Measurements from ENCODE around the gene HOXD11.
A peak's percentile ranks its signal among the peaks of the same experiment; 100 is the strongest.

Gene HOXD11

GRCh38 chr2:176106581-176107539 lies at the start of gene HOXD11:
Gene HOXD11, plus strand, starts transcription at chr2:176107280. Its CDS starts 76 bp downstream, at chr2:176107356.
- no peak for DNase-seq (ENCODE audit: low read depth in 2 of 2)

- DNase-seq (ENCODE audit: low read depth in 2 of 2), result no peak
Measured at GRCh38 chr2:176063958-176064357, 43.1 kb upstream of the HOXD11 start.

DNA sequence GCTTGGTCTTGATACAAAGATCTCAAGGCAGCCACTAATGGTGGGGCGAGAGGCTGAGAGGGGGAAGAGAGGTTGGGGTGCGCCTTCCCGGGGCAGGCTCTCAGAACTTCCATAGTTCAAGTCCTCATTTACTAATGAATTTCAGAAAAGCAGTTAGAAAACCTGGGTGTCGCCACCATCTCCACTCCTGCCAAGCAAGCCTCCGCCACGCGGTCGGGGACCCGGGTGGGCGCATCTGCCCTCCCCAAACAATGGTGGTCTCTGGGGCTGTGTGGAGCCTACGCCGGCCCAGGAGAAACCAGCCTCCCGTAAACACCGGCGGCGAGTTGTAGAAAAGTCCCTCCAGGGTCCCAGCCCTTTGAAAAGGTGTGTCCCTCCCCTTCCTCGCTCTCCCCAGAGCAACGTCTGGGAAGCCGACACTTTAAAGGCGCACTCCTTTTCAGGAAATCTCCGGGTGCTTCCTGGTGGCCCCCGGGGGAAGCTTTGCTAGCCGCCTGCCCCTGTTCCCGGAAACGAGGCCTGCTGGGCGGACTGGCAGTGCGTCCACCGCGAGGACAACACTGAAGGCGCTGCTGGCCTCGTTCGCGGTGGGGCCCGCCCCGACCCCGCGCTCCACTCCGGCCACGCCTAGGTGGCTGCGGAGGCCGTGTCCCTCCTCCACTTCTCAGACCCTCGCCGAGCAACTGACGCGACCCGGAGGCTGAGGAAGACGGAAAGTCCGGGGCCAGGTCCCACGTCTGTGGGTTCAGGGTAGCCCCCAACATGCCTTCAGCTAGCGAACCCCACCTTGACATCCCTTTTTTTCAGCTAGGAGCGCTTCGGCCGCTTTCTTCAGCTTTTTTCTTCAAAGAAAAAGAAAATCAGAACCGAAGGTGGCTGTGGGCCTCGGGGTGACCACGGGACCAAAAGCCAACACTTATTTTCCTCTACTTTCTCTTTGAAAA lies 40.2 kb upstream of the HOXD11 start:
- DNase-seq (ENCODE audit: low read depth in 2 of 2), result no peak

DNA sequence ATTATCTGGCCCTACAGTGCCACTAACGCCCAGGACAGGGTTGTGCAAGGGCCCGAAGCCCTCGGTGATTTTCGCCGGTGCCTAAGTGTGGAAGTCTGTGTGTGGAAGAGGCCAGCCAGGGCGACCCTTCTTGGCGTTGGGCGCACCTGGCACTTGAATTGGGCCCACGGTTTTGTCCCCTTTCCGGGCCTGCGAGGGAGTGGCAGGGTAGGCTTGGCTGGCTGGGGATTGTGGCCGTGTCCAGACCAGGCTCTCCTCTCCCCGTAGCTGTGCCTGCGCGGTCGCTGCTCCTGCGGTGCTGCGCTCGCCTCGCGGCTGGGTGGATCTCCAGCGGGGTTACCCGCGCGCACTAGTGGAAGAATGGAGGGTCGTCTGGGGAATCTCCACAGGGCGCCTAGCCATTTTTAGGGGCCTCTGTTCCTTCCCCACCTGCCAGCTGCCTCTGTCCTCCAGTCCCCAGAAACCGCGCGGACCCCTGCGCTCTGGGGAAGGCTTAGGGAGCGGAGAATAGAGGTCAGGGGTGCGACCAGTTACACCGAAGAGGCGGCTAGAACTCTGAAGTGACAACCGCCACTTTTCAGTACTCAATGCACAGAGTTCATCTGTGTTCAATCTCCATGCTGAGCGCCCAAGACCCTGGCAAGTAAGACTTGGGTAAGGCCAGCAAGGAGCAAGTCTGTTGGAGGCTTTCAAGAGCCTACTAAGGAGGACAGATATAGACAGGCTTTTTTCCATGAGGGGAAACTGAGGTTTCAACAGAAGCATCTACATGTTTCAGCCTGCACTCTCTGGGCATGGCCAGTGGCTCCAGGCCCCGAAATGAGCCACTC lies 39.3 kb upstream of the HOXD11 start:
- no peak for DNase-seq (ENCODE audit: low read depth in 2 of 2)

DNA sequence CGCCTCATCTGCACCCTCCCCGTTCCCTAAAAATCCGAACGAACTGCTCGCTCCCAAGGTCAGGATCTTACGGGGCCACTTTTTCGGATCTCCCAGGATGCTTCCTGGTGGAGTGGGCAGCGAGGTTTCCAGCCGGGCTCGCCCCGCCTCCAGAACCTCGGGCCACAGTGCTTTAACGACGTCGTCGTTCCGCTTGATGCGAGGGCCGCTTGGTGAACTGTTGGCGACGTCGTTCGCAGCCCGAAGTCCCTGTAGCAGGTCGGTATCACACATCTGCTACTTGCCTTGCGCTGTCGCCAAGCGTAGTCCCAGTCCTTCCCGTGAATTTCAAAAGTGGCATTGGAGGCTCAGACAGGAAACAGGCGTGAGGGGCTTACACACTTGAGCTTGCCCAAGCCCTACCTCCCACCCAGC lies 38.7 kb upstream of the HOXD11 start:
- DNase-seq (ENCODE audit: low read depth in 2 of 2), result no peak

- DNase-seq (ENCODE audit: low read depth in 2 of 2), result no peak
Measured at GRCh38 chr2:176071330-176072291, 35.5 kb upstream of the HOXD11 start.

- no peak for DNase-seq (ENCODE audit: low read depth in 2 of 2)
Measured at GRCh38 chr2:176072292-176072669, 34.8 kb upstream of the HOXD11 start.

GRCh38 chr2:176072951-176073904 lies 33.9 kb upstream of the HOXD11 start:
- no peak for DNase-seq (ENCODE audit: low read depth in 2 of 2)

GRCh38 chr2:176074919-176075425 lies 32.1 kb upstream of the HOXD11 start:
- DNase-seq (ENCODE audit: low read depth in 2 of 2), result no peak

- DNase-seq (ENCODE audit: low read depth in 2 of 2), result no peak
Measured at GRCh38 chr2:176075481-176075880, 31.6 kb upstream of the HOXD11 start.

GRCh38 chr2:176076063-176076462 lies 31.0 kb upstream of the HOXD11 start:
- no peak for DNase-seq (ENCODE audit: low read depth in 2 of 2)

DNA sequence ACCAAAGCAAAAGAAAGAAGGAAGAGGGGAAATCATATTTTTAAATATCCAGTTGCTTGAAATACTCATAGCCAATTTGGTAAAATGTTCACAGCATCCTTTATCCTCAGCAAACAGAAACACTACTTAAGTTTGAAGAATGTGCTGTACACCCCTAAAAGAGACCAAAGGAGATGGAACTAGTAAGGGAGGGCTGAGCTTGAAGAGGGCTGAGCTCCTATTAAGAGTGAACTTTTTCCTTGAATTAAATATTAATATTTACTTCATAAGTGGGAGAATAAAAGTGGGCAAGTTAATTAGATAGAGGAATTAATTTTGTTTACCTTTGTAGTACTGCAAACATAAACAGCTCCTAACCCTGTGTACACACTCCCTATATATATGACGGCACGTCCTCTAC lies 30.3 kb upstream of the HOXD11 start:
- DNase-seq (ENCODE audit: low read depth in 2 of 2), result no peak

DNA sequence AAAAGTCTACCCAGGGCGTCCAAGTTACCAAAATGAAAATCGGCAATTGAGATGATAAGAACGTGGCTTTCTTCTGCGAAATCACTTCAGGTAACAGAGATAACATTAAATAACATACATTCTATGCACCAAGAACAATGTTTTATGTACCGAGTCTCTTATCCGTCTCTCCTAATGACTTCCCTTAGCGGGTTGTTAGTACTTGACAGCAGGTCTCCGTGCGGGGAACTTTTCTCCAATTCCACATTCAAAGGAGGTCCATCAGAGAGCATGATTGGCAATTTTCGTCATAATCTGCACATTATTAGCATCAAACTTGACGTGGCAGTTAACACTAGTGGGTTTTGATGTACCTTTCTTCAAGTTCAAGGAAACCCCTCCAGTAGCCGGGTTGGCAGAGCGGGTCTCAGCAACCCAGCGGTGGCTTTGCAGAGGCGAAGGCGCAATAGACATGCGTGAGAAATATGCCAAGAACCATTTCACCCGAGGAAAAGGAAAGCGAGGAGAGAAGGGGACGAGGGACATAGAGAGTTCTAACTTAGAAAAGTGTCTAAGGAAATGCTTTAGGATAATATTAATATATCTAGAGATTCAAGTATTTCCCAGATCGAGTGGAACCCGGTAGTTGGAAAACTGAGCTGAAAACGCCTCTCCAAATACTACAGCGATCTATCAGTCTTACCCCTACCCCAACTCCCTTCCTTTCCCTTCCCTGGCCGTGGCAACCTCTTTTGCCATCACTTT lies 28.4 kb upstream of the HOXD11 start:
- DNase-seq (ENCODE audit: low read depth in 2 of 2), result no peak

DNA sequence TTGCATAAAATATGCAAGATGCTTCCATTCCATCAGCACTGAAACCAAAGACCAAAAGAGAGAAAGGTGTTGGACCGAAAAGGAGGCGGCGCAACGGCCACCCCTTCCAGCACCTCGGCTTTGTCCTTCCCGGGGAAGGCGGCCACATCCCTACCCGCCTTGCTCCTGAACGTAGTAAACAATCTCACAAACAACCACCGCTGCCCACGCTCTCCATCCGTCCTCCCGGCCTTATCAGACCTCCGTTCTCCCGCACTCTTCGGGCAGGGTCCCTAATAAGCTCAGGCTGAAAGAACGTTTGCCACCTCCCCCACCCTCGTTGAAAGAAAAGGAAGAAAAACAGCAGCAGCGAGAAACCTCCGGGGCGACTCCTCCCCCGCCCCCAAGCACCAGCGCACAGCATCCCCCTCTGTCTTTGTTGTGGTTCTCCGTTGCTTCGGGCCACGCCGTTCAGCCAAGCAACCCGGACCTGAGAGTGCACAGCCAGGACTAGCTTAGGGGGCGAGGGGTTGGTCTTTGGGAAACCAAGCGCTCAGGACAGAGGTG lies 27.7 kb upstream of the HOXD11 start:
- no peak for DNase-seq (ENCODE audit: low read depth in 2 of 2)

DNA sequence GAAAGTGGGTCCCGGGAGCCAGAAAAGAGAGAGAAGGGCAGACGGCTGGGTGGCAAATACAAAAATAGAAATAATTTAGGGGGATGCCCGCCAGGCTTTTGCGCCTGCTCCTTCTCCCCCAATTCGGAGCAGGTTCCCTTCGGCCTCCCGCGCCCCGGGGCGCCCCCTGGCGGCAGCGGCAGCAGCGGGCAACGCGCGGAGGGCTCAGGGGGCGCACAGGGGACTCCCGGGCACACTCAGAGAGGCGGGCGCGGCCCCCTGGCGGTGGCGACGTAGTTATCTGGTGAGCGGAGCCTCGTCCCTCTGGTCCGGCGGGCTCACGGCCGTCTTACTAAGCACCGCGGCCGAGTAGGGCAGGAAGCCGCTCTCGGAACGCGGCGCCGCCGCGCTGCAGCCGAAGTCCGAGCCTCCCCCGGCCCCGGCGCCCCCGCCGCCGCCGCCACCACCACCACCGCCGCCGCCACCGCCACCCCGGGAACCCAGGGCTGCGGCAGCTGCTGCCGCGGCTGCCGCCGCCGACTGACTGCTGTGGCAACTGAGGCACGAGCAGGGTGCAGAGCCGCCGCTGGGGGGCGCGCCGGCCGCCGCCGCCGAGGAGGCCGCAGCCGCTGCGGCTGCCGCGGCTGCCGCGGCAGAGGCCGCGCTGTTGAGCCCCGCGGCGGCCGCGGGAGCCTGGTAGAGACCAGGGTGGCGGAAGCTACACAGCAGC lies 27.1 kb upstream of the HOXD11 start:
- DNase-seq (ENCODE audit: low read depth in 2 of 2), result peak; percentile 27 to 41

DNA sequence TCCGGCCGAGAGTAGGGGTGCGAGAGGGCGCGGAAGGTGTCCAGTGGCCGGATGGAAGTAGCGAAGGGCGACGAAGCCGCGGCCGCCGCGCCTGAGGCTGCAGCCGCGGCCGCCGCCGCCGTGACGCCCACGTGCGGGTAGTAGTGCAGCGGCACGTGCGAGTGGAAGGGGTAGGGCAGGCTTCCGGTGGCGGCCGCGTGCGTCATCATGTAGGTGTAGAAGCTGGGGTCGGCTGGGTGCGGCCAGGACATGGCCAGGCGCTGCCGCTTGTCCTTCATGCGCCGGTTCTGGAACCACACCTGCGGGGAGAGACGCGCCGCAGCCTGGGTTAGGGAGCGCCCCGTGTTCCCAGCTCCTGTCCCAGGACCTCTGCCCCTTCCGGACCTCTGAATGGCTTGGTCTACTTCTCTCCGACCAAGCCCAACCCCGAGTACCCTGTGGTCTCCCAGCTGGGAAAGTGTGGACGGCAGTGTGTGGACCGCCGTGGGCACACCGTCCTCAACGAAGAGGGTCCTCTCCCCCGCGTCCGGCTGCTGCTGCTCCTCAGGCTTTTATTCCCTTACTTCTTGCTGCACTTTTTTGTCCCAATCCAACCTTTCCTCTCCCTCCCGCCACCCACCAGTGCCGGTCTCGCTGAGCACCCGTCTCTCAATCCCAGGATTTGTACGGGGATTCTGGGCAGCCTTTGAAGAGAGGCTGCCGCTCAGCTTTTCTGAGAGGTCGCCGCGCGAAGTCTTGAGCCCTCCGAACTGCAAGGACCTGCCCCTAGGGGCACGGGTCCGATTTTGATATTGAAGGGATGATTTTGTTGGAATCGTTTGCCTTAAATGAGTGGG lies 26.3 kb upstream of the HOXD11 start:
- no peak for DNase-seq (ENCODE audit: low read depth in 2 of 2)
